ENCODE data around the gene GOLGA8M.
"Not testable (repeated sequence)": the region's sequence is repeated elsewhere in the genome, so short reads cannot be mapped to it uniquely, and the experiment has no call there.

GRCh38 chr15:28673533-28673932 lies 38.7 kb downstream of the GOLGA8M start:
- not testable (repeated sequence) for TF ChIP-seq CTCF (IDR thresholded peaks at IDR 0.05; ENCODE audit: low read depth, low read length); EZH2phosphoT487 (IDR thresholded peaks at IDR 0.05; ENCODE audit: low read depth)
